IMR-90 (cell line): ENCODE measurements around the gene MIER1. TPM values are rescaled to one million over a fixed set of nuclear protein-coding genes. Genes with fewer than 3 reads are reported as not detected.
"Not testable (repeated sequence)": the region's sequence is repeated elsewhere in the genome, so short reads cannot be mapped to it uniquely, and the experiment has no call there.

ENCODE experiments used
- ATAC-seq: fragments of 200-7000 bp; cut with Tn5 transposase; 2 replicates; pipeline ENCODE4 v1.9.1; 2020; ENCODE audit warnings: low read depth, mild to moderate bottlenecking, moderate library complexity
- BruUV-seq: library from RNA; stranded (reverse); fragments of 400-500 nt; replicated peaks from 2 replicates; lab custom pipeline; 2021; lab: Mats Ljungman, UMichigan
- CTCF ChIA-PET: fragments of 300-600 bp; formaldehyde crosslinking; extraction: SDS; loops from one replicate; lab custom pipeline; 2021; ENCODE audit warnings: antibody characterized with exemption; lab: Yijun Ruan, JAX
- POLR2A ChIA-PET: fragments of 300-600 bp; sonication (Branson Sonifier 250); formaldehyde crosslinking; loops from one replicate; lab custom pipeline; 2022; ENCODE audit warnings: antibody characterized with exemption; ENCODE audit not compliant: unreplicated experiment; lab: Charles Lee
- DNase-seq: peaks from one replicate; pipeline ENCODE4 v3.0.0; 2013
- H2AFZ ChIP-seq: replicated peaks from 2 replicates; pipeline ENCODE3; 2013; ENCODE audit warnings: low read length, mild to moderate bottlenecking; ENCODE audit not compliant: poor library complexity
- H2AK5ac ChIP-seq: 2 replicates; pipeline ENCODE4 v1.6.1; 2013; ENCODE audit warnings: low read depth, low read length, inconsistent platforms
- H2AK9ac ChIP-seq: replicated peaks from 2 replicates; pipeline ENCODE3; 2013; ENCODE audit warnings: mild to moderate bottlenecking, low read depth, low read length, moderate library complexity; ENCODE audit not compliant: poor library complexity
- H2BK120ac ChIP-seq: 2 replicates; pipeline ENCODE4 v1.6.1; 2013; ENCODE audit warnings: low read depth, low read length, inconsistent platforms
- H2BK15ac ChIP-seq: 3 replicates; pipeline ENCODE4 v1.6.1; 2013; ENCODE audit warnings: low read depth, low read length, inconsistent platforms
- H2BK20ac ChIP-seq: 2 replicates; pipeline ENCODE4 v1.6.1; 2013; ENCODE audit warnings: low read depth, mild to moderate bottlenecking, inconsistent platforms, low read length, moderate library complexity
- H2BK5ac ChIP-seq: 2 replicates; pipeline ENCODE4 v1.6.1; 2013; ENCODE audit warnings: mild to moderate bottlenecking, low read depth, low read length, inconsistent platforms; ENCODE audit not compliant: poor library complexity, severe bottlenecking
- H3K14ac ChIP-seq: replicated peaks from 2 replicates; pipeline ENCODE4 v1.6.1; 2013; ENCODE audit warnings: low read depth, low read length, inconsistent platforms
- H3K18ac ChIP-seq: 2 replicates; pipeline ENCODE4 v1.6.1; 2013; ENCODE audit warnings: low read depth, low read length, control low read depth
- H3K23ac ChIP-seq: 2 replicates; pipeline ENCODE4 v1.6.1; 2013; ENCODE audit warnings: low read depth, low read length, inconsistent platforms
- H3K27ac ChIP-seq: 2 replicates; pipeline ENCODE4 v1.5.1; 2013; ENCODE audit warnings: mild to moderate bottlenecking, control low read depth, low read length; ENCODE audit not compliant: insufficient read depth
- H3K27me3 ChIP-seq: 2 replicates; pipeline ENCODE4 v1.6.1; 2013; ENCODE audit warnings: low read length; ENCODE audit not compliant: control insufficient read depth, insufficient read depth
- H3K36me3 ChIP-seq: 2 replicates; pipeline ENCODE4 v1.6.1; 2013; ENCODE audit warnings: low read length, mixed read lengths; ENCODE audit not compliant: control insufficient read depth, insufficient read depth
- H3K4ac ChIP-seq: 2 replicates; pipeline ENCODE4 v1.6.1; 2013; ENCODE audit warnings: low read depth, low read length, inconsistent platforms
- H3K4me1 ChIP-seq: 2 replicates; pipeline ENCODE4 v1.6.1; 2013; ENCODE audit warnings: low read length, mixed read lengths; ENCODE audit not compliant: control insufficient read depth, insufficient read depth
- H3K4me2 ChIP-seq: 2 replicates; pipeline ENCODE4 v1.6.1; 2013; ENCODE audit warnings: low read depth, mild to moderate bottlenecking, control low read depth, low read length, moderate library complexity
- H3K4me3 ChIP-seq: 2 replicates; pipeline ENCODE4 v1.5.1; 2013; ENCODE audit warnings: low read depth, mild to moderate bottlenecking, control low read depth, low read length, moderate library complexity; ENCODE audit not compliant: insufficient read depth
- H3K56ac ChIP-seq: 2 replicates; pipeline ENCODE4 v1.6.1; 2013; ENCODE audit warnings: low read length, inconsistent platforms; ENCODE audit not compliant: insufficient read depth; ENCODE audit errors: extremely low read depth
- H3K79me1 ChIP-seq, 2 experiments: 2 replicates each; pipeline ENCODE4 v1.6.1; 2013; ENCODE audit warnings: low read length in 2 of 2, inconsistent platforms in 1 of 2, low read depth in 1 of 2
- H3K9ac ChIP-seq: 2 replicates; pipeline ENCODE4 v1.6.1; 2013; ENCODE audit warnings: low read depth, low read length, control low read depth
- H3K9me1 ChIP-seq: 2 replicates; pipeline ENCODE4 v1.6.1; 2013; ENCODE audit warnings: low read length, inconsistent platforms; ENCODE audit not compliant: insufficient read depth
- H3K9me3 ChIP-seq: 2 replicates; pipeline ENCODE4 v1.6.1; 2013; ENCODE audit warnings: low read length; ENCODE audit not compliant: control insufficient read depth, insufficient read depth
- H4K20me1 ChIP-seq: 2 replicates; pipeline ENCODE4 v1.6.1; 2013; ENCODE audit warnings: low read length, inconsistent platforms; ENCODE audit not compliant: insufficient read depth
- H4K5ac ChIP-seq: 2 replicates; pipeline ENCODE4 v1.6.1; 2013; ENCODE audit warnings: mild to moderate bottlenecking, low read depth, low read length, control low read depth
- H4K8ac ChIP-seq, 2 experiments: 2 replicates each; pipeline ENCODE4 v1.6.1; 2013; ENCODE audit warnings: low read depth in 2 of 2, low read length in 2 of 2, control low read depth in 1 of 2, inconsistent platforms in 1 of 2
- H4K91ac ChIP-seq: 2 replicates; pipeline ENCODE4 v1.6.1; 2013; ENCODE audit warnings: low read depth, low read length, inconsistent platforms; ENCODE audit not compliant: insufficient read depth
- WGBS, 2 experiments: methylation state at CpG; one replicate each; pipeline versions ENCODE4 v1.1.5 to v1.1.7; 2013; ENCODE audit warnings: missing lambda C conversion rate in 2 of 2; ENCODE audit not compliant: insufficient read length in 1 of 2; ENCODE audit errors: extremely low coverage in 2 of 2; 5-methylcytosine and 5-hydroxymethylcytosine counted together
- dilution Hi-C: fragments of 300-500 bp; cut with HindIII; formaldehyde crosslinking; loops from one replicate; pipeline ENCODE4 v1.14.3; 2018; ENCODE audit warnings: low sequenced_read_pairs; ENCODE audit not compliant: unreplicated experiment
- in situ Hi-C: fragments of 300-500 bp; cut with MboI; formaldehyde crosslinking; loops from 3 replicates; pipeline ENCODE4 v1.14.3; 2019; ENCODE audit warnings: low sequenced_read_pairs, inconsistent platforms, mixed read lengths
- intact Hi-C: fragments of 100-400 bp; cut with micrococcal nuclease; formaldehyde crosslinking; loops from 2 replicates; pipeline ENCODE4 v1.10.0; 2022
- polyA plus RNA-seq, 3 experiments: library from polyadenylated mRNA; depleted of rRNA; stranded (reverse); fragments of >200 nt; gene quantifications; 2 replicates each; pipeline ENCODE4 v1.2.3, GENCODE V29; 2012; ENCODE audit warnings: low replicate concordance in 1 of 3
- total RNA-seq: library from RNA; depleted of rRNA; stranded (reverse); fragments of >200 nt; gene quantifications from 2 replicates; pipeline ENCODE4 v1.2.3, GENCODE V29; 2012

MIER1 gene
- total and polyA plus RNA-seq, 2 of the 4 experiments (the other 2 are of a cell fraction) = 5.0 to 11.5 TPM

DNA sequence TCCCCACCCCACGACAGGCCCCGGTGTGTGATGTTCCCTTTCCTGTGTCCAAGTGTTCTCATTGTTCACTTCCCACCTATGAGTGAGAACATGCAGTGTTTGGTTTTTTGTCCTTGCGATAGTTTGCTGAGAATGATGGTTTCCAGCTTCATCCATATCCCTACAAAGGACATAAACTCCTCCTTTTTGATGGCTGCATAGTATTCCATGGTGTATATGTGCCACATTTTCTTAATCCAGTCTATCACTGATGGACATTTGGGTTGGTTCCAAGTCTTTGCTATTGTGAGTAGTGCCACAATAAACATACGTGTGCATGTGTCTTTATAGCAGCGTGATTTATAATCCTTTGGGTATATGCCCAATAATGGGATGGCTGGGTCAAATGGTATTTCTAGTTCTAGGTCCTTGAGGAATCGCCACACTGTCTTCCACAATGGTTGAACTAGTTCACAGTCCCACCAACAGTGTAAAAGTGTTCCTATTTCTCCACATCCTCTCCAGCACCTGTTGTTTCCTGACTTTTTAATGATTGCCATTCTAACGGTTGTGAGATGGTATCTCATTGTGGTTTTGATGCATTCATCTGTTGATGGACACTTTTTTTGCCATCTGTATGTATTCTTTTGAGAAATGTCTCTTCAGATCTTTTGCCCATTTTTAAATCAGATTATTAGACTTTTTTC, 41.5 kb downstream of the MIER1 start:
- H4K8ac ChIP-seq, H4K5ac ChIP-seq, H2AK5ac ChIP-seq, H2AFZ ChIP-seq, H2AK9ac ChIP-seq, H3K27me3 ChIP-seq, H3K23ac ChIP-seq, H3K9ac ChIP-seq, H2BK120ac ChIP-seq, BruUV-seq, CTCF ChIA-PET, H3K9me1 ChIP-seq, H2BK20ac ChIP-seq, H3K4me2 ChIP-seq, ATAC-seq, H2BK15ac ChIP-seq, H4K20me1 ChIP-seq, dilution Hi-C loops, H3K27ac ChIP-seq, H3K9me3 ChIP-seq, H3K4me3 ChIP-seq, H3K56ac ChIP-seq, DNase-seq, H3K14ac ChIP-seq, H4K91ac ChIP-seq, POLR2A ChIA-PET, H2BK5ac ChIP-seq, H3K18ac ChIP-seq, H3K4ac ChIP-seq, H3K4me1 ChIP-seq, in situ Hi-C loops: not testable (repeated sequence)
- intact Hi-C loops = loop anchor here (5.0 kb wide), 1 partner anchor 34 kb away; no protein-coding TSS in a partner anchor
- H3K79me1 ChIP-seq = peaks cover 3 to 14% of the 10 kb centered on the region in 2 experiments; a peak in 3 of 4 replicates
- no CpG with 5 or more reads among the region's 7 CpGs for WGBS, 2 experiments
- H3K36me3 ChIP-seq = peaks cover 30% of the 10 kb centered on the region
